Pancreas (tissue), 10 donors: ENCODE measurements around the gene UBE4A. TPM values are rescaled to one million over a fixed set of nuclear protein-coding genes. Genes with fewer than 3 reads are reported as not detected.
"Not testable (repeated sequence)": the region's sequence is repeated elsewhere in the genome, so short reads cannot be mapped to it uniquely, and the experiment has no call there.

Experiments
- ATAC-seq, 4 donors: fragments of 200-7000 bp; cut with Tn5 transposase; one replicate each; pipeline versions ENCODE4 v1.8.0 to v1.9.1; 2020; ENCODE audit warnings: mild to moderate bottlenecking in 4 of 4, moderate library complexity in 4 of 4
- DNase-seq, 6 donors: peaks; one replicate each; pipeline ENCODE4 v3.0.0-alpha.2; 2020
- FAIRE-seq: peaks from 2 replicates; lab custom pipeline; 2012; peaks lifted over from hg19 to GRCh38; lab: Jason Lieb, UNC
- H3K27ac ChIP-seq, 4 donors: fragments of 200-600 bp; sonication (generic); 1 replicate in 3 of 4; 2 replicates in 1 of 4; pipeline versions ENCODE4 v1.5.0 to v1.8.0; 2020
- H3K27me3 ChIP-seq, 4 donors: fragments of 200-600 bp; one replicate each; pipeline ENCODE4 v1.8.0; 2021
- H3K36me3 ChIP-seq, 3 donors: fragments of 200-600 bp; sonication (generic) in 1 of 3; one replicate each; pipeline versions ENCODE4 v1.5.0 to v1.8.0; 2020 to 2021
- H3K4me1 ChIP-seq, 3 donors: fragments of 200-600 bp; one replicate each; pipeline ENCODE4 v1.8.0; 2021
- H3K4me3 ChIP-seq, 4 donors: fragments of 200-600 bp; sonication (generic) in 2 of 4; one replicate each; pipeline versions ENCODE4 v1.5.0 to v1.8.0; 2020 to 2021
- H3K9me3 ChIP-seq, 4 donors: fragments of 200-600 bp; one replicate each; pipeline ENCODE4 v1.8.0; 2021
- CTCF ChIP-seq, 4 donors: fragments of 200-600 bp; sonication (generic) in 3 of 4; IDR thresholded peaks; one replicate each; pipeline versions ENCODE4 v1.5.0 to v1.8.0; 2021; ENCODE audit warnings: antibody characterized with exemption in 4 of 4
- WGBS, 2 donors: extraction: QIAGEN DNeasy Blood & Tissue Kit; methylation state at CpG; one replicate each; pipeline ENCODE4 v1.1.7; 2013; 5-methylcytosine and 5-hydroxymethylcytosine counted together
- intact Hi-C, 3 donors: fragments of 100-400 bp; cut with DNase I; formaldehyde crosslinking; loops; one replicate each; pipeline versions ENCODE4 v1.11.1 to v1.14.2; 2022
- polyA plus RNA-seq, 2 donors: library from polyadenylated mRNA; stranded (reverse); fragments of 200-250 nt; gene quantifications; one replicate each; pipeline ENCODE4 v1.2.3, GENCODE V29; 2013
- total RNA-seq, 6 donors: library from RNA; stranded (reverse); fragmentation: NEBNext Ultra II Directional in 4 of 6; extraction: Animal tissue kit (Norgen Biotek cat#: 25700) in 4 of 6; gene quantifications; one replicate each; pipeline versions ENCODE4 v1.2.1 to v1.2.4, GENCODE V29; 2021 to 2023
- donor health status: healthy with polysubstance abuse.
- donor health status: DM: no; HTN: no; CAD: no; lungs with moderate emphysema.
- donor health status: DM: no; HTN: no; CAD: no.
- donor health status: control.
- donor health status: control.
- donor health status: Bipolar disorder and iron deficiency.
- donor health status: DM: yes; HTN: yes; CAD: no.
- donor health status: DM: no; HTN: no; CAD: no.
- donor health status: DM: no; HTN: no; CAD: no.
- donor health status: DM: yes; HTN: yes; CAD: no.

UBE4A gene
- total and polyA plus RNA-seq, 8 donors = 14.2 to 28.9 (median 21.0) TPM

GRCh38 chr11:118412921-118413320, 53.5 kb downstream of the UBE4A start:
- no peak for ATAC-seq
- no peak overlapping the region for H3K4me3 ChIP-seq
- no peaks in the 10 kb centered on the region for H3K4me1 ChIP-seq
- intact Hi-C loops = no loop called here
- no peak for TF ChIP-seq CTCF (IDR thresholded peaks at IDR 0.05)
- H3K27me3 ChIP-seq = no peaks in the 10 kb centered on the region
- no peaks in the 10 kb centered on the region for H3K36me3 ChIP-seq
- no peaks in the 10 kb centered on the region for H3K9me3 ChIP-seq
- no peak for DNase-seq
- H3K27ac ChIP-seq = no peak overlapping the region
- no peak for FAIRE-seq
- 61 to 77% methylated on average over 1 of the region's 1 CpG for WGBS, 2 donors

DNA sequence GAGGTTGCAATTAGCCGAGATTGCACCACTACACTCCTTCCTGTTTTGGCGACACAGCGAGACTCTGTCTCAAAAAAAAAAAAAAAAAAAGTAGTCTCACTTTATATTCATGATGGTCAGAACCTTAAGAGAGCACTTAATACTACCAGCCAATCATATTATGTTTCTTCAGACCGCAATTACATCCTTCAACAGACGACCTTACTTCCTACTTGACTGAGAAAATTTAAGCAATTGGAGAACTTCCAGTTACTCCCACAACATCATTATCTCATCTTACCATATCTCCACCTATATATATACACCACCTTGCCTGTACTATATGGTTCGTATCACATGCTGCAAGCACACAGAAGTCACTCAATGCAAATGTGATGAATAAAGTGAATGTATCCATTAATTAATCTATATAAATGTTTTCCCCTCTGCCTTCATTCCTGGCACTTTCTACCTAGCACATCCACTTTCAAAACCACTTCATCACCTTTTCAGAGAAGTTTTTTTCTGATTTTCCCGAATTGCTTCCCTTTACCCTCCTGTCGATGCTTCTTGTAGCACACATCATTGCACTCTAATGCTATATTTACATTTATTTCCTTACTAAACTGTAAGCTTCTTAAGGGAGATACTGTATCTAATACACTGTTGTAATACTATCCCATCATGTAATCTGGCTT, 55.8 kb downstream of the UBE4A start:
- TF ChIP-seq CTCF (IDR thresholded peaks at IDR 0.05) = no peak
- H3K9me3 ChIP-seq = no peaks in the 10 kb centered on the region
- H3K27ac ChIP-seq = no peak overlapping the region
- H3K4me1 ChIP-seq = no peaks in the 10 kb centered on the region
- 78 to 79% methylated on average over 8 of the region's 8 CpGs for WGBS, 2 donors
- H3K4me3 ChIP-seq = no peak overlapping the region
- ATAC-seq (no peak), FAIRE-seq (no peak), DNase-seq (no peak)
- H3K36me3 ChIP-seq = no peaks in the 10 kb centered on the region
- intact Hi-C loops = no loop called here
- H3K27me3 ChIP-seq = no peaks in the 10 kb centered on the region

- no peak for TF ChIP-seq CTCF (IDR thresholded peaks at IDR 0.05)
- FAIRE-seq (no peak), DNase-seq (peak in 1 of 6 donors; percentile 25), ATAC-seq (peak in 3 of 4 donors; percentile 48 to 79 (median 74))
- Histone ChIP-seq H3K9me3 (no peaks in the 10 kb centered on the region), H3K27ac (no peak overlapping the region), H3K4me1 (no peaks in the 10 kb centered on the region), H3K4me3 (no peak overlapping the region), H3K36me3 (no peaks in the 10 kb centered on the region), H3K27me3 (no peaks in the 10 kb centered on the region)
- intact Hi-C loops = no loop called here
These were observed 56.3 kb downstream of the UBE4A start for GRCh38 chr11:118415739-118416068.

DNA sequence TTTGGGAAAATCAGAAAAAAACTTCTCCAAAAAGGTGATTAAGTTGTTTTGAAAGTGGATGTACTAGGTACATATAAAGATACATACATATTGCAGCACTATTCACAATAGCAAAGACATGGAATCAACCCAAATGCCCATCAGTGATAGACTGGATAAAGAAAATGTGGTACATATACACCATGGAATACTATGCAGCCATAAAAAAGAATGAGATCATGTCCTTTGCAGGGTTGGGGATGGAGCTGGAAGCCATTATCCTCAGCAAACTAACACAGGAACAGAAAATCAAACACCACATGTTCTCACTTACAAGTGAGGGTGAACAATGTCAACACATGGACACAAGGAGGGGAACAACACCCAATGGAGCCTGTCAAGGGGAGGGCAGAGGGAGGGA, 57.5 kb downstream of the UBE4A start:
- H3K27me3 ChIP-seq, intact Hi-C loops, FAIRE-seq, H3K27ac ChIP-seq, DNase-seq, H3K9me3 ChIP-seq, ATAC-seq, H3K4me3 ChIP-seq, H3K36me3 ChIP-seq, H3K4me1 ChIP-seq: not testable (repeated sequence)

- Histone ChIP-seq H3K36me3 (no peaks in the 10 kb centered on the region), H3K27ac (no peak overlapping the region), H3K27me3 (no peaks in the 10 kb centered on the region), H3K9me3 (no peaks in the 10 kb centered on the region), H3K4me3 (no peak overlapping the region), H3K4me1 (no peaks in the 10 kb centered on the region)
- FAIRE-seq (no peak), ATAC-seq (no peak), DNase-seq (no peak)
- intact Hi-C loops = no loop called here
- no peak for TF ChIP-seq CTCF (IDR thresholded peaks at IDR 0.05)
- WGBS, 2 donors = 75 to 80% methylated on average over 4 of the region's 4 CpGs
These were observed 58.4 kb downstream of the UBE4A start for GRCh38 chr11:118417801-118418200.
